ENCODE measurements around the gene CCDC184.

DNA sequence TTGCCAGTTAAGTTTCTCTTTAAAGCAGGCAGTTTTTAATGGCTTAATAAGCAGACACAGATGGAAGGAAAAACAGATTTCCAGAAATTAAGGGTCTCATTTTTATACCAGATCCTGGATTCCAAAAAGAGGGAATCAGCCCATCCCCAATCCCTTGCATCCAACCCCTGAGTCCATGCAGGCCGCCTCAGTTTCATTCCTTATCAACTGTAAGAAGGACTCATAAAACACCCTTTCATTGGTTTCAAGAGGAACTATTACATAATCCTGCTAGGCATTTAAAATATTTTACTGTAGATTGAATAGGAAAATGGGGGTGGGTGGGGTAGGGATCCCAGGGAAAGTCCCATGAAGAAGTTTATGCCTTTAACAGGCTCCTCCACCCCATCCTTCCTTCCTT lies 9.4 kb downstream of the CCDC184 start:
- TF ChIP-seq, protein P1, sequence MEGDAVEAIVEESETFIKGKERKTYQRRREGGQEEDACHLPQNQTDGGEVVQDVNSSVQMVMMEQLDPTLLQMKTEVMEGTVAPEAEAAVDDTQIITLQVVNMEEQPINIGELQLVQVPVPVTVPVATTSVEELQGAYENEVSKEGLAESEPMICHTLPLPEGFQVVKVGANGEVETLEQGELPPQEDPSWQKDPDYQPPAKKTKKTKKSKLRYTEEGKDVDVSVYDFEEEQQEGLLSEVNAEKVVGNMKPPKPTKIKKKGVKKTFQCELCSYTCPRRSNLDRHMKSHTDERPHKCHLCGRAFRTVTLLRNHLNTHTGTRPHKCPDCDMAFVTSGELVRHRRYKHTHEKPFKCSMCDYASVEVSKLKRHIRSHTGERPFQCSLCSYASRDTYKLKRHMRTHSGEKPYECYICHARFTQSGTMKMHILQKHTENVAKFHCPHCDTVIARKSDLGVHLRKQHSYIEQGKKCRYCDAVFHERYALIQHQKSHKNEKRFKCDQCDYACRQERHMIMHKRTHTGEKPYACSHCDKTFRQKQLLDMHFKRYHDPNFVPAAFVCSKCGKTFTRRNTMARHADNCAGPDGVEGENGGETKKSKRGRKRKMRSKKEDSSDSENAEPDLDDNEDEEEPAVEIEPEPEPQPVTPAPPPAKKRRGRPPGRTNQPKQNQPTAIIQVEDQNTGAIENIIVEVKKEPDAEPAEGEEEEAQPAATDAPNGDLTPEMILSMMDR (IDR thresholded peaks at IDR 0.05) = no peak
- TF ChIP-seq EZH2 (IDR thresholded peaks at IDR 0.05; ENCODE audit: borderline replicate concordance, insufficient read depth, low read depth, low read length, poor library complexity, severe bottlenecking) = no peak
